ENCODE measurements around the gene ELAC2. TPM values are rescaled to one million over a fixed set of nuclear protein-coding genes. Genes with fewer than 3 reads are reported as not detected.

ELAC2 gene
- total RNA-seq, 4 donors from 2014 or later: 54.8 to 87.8 (median 62.6) TPM

GRCh38 chr17:13051915-13052314, 34.1 kb upstream of the ELAC2 start:
- Histone ChIP-seq H3K9me3 (no peaks in the 10 kb centered on the region), H3K36me3 (no peaks in the 10 kb centered on the region), H3K27ac (no peak overlapping the region), H3K27me3 (no peaks in the 10 kb centered on the region), H3K4me1 (no peaks in the 10 kb centered on the region), H3K4me3 (no peak overlapping the region)
- intact Hi-C loops (cut with DNase I): no loop called here
- TF ChIP-seq, protein P1, sequence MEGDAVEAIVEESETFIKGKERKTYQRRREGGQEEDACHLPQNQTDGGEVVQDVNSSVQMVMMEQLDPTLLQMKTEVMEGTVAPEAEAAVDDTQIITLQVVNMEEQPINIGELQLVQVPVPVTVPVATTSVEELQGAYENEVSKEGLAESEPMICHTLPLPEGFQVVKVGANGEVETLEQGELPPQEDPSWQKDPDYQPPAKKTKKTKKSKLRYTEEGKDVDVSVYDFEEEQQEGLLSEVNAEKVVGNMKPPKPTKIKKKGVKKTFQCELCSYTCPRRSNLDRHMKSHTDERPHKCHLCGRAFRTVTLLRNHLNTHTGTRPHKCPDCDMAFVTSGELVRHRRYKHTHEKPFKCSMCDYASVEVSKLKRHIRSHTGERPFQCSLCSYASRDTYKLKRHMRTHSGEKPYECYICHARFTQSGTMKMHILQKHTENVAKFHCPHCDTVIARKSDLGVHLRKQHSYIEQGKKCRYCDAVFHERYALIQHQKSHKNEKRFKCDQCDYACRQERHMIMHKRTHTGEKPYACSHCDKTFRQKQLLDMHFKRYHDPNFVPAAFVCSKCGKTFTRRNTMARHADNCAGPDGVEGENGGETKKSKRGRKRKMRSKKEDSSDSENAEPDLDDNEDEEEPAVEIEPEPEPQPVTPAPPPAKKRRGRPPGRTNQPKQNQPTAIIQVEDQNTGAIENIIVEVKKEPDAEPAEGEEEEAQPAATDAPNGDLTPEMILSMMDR (IDR thresholded peaks at IDR 0.05): no peak
- TF ChIP-seq POLR2A (IDR thresholded peaks at IDR 0.05): no peak
- DNase-seq: no peak
- WGBS, 2 donors: 73 to 77% methylated on average over 4 of the region's 4 CpGs

GRCh38 chr17:13047011-13047606, 29.3 kb upstream of the ELAC2 start:
- Histone ChIP-seq H3K4me1 (peaks cover 0 to 7% (median 0%) of the 10 kb centered on the region in 3 donors), H3K27me3 (no peaks in the 10 kb centered on the region), H3K36me3 (no peaks in the 10 kb centered on the region), H3K4me3 (no peak overlapping the region), H3K9me3 (no peaks in the 10 kb centered on the region), H3K27ac (no peak overlapping the region)
- no peak for DNase-seq
- intact Hi-C loops (cut with DNase I): no loop called here
- TF ChIP-seq, protein P1 (IDR thresholded peaks at IDR 0.05): no peak
- no peak for TF ChIP-seq POLR2A (IDR thresholded peaks at IDR 0.05)
- 59 to 74% methylated on average over 12 to 16 of the region's 16 CpGs for WGBS, 2 donors

DNA sequence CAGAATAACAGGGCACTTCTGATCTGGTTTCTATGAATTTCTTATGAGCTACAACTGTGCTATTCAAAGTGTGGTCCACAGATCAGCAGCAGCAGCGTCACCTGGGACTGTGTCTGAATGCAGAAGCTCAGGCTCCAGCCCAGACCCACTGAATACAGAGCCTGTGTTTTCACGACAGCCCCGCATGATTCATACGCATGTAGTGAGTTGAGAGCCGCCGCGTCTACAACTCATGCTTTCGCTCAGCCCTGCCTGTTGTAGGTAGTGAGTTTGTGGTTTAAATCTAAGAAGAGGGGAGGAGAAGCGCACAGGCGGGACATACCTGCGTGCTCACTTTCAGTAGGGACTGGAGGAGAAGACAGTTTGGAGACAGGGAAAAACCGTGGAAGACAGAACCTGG, 28.5 kb upstream of the ELAC2 start:
- Histone ChIP-seq H3K4me1 (peaks cover 0 to 7% (median 0%) of the 10 kb centered on the region in 3 donors), H3K27ac (no peak overlapping the region), H3K9me3 (no peaks in the 10 kb centered on the region), H3K4me3 (no peak overlapping the region), H3K36me3 (no peaks in the 10 kb centered on the region), H3K27me3 (peaks cover 0 to 6% (median 0%) of the 10 kb centered on the region in 4 donors)
- intact Hi-C loops (cut with DNase I): no loop called here
- TF ChIP-seq, protein P1 (IDR thresholded peaks at IDR 0.05): no peak
- TF ChIP-seq POLR2A (IDR thresholded peaks at IDR 0.05): no peak
- 88 to 90% methylated on average over 9 of the region's 12 CpGs for WGBS, 2 donors
- DNase-seq: no peak

DNA sequence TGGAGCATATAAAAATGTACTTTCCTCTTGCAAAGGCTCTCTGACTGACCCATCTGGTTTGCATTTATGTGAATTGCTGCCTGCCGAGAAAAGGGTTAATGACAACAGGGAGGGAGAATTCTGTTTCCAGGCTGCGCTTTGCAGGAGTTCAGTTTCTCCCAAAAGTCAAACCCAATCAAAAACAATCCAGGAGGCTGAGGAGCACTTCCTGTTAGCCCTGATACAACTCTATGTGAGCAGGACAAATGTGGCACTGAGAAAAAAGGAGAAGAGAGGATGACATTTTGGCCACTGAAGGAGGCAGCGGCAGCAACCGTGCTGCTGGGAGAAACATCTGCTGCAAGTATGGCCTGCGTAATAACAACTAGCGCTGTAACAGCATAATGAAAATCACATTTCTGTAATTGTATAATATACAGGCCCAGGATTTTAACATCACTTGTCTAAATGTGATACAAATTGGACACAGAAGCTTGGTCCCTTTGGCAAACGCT, 26.8 kb upstream of the ELAC2 start:
- H3K4me1 ChIP-seq: peaks cover 0 to 7% (median 0%) of the 10 kb centered on the region in 3 donors
- DNase-seq: no peak
- H3K27ac ChIP-seq: peak overlapping the region in 1 of 4 donors; percentile 5
- H3K4me3 ChIP-seq: no peak overlapping the region
- no peak for TF ChIP-seq POLR2A (IDR thresholded peaks at IDR 0.05)
- TF ChIP-seq, protein P1 (IDR thresholded peaks at IDR 0.05): no peak
- 59 to 80% methylated on average over 7 of the region's 7 CpGs for WGBS, 2 donors
- intact Hi-C loops (cut with DNase I): no loop called here
- H3K36me3 ChIP-seq: no peaks in the 10 kb centered on the region
- H3K9me3 ChIP-seq: no peaks in the 10 kb centered on the region
- peaks cover 0 to 11% (median 0%) of the 10 kb centered on the region in 4 donors for H3K27me3 ChIP-seq

- H3K4me1 ChIP-seq: no peaks in the 10 kb centered on the region
Observed at GRCh38 chr17:13038931-13039665, 21.3 kb upstream of the ELAC2 start.

More at GRCh38 chr17:13038931-13039665, 21.3 kb upstream of the ELAC2 start:
- Histone ChIP-seq H3K4me3 (no peak overlapping the region), H3K36me3 (no peaks in the 10 kb centered on the region), H3K27ac (no peak overlapping the region), H3K9me3 (peaks cover 0 to 11% (median 0%) of the 10 kb centered on the region in 3 donors), H3K27me3 (peaks cover 0 to 11% (median 0%) of the 10 kb centered on the region in 4 donors)
- no peak for DNase-seq
- TF ChIP-seq POLR2A (IDR thresholded peaks at IDR 0.05): no peak
- TF ChIP-seq, protein P1 (IDR thresholded peaks at IDR 0.05): no peak
- WGBS, 2 donors: 93 to 95% methylated on average over 4 of the region's 4 CpGs
- intact Hi-C loops (cut with DNase I): no loop called here
